ENCODE measurements around the gene PPP2R5C. TPM values are rescaled to one million over a fixed set of nuclear protein-coding genes. Genes with fewer than 3 reads are reported as not detected.

Gene PPP2R5C
- total and polyA plus RNA-seq, 2 of the 8 experiments (the other 6 are each of a cell fraction or from before 2014, with no cell fraction given) = 49.6 to 95.9 TPM

DNA sequence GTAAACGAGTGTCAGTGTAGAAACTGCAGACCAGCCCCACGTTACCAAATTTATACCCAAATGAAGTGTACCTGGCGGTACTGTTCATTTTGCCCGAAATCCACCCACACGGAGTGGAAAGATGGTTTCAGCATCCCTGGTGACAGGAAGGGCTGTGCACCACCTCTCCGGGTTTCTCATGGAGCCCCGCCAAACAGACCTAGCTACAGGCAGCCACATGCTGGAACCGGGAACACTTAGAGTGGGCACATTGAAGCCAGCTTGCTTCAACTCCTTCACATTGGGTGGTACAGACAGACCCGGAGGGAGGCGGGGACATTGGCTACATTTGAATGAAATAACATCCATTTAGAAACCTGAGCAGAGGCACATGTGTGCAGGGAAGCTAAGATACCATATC is 84.4 kb downstream of the PPP2R5C start:
- TF ChIP-seq CHD2 (IDR thresholded peaks at IDR 0.05; ENCODE audit: low read length) (no peak), RAD21 (IDR thresholded peaks at IDR 0.05 in 1 of 2, conservative IDR thresholded peaks at IDR 0.05 in 1 of 2; ENCODE audit: low read depth in 2 of 2, low read length in 2 of 2) (no peak), RXRA (IDR thresholded peaks at IDR 0.05; ENCODE audit: insufficient read depth, low read depth, low read length) (no peak)
- TF ChIP-seq, protein P1, sequence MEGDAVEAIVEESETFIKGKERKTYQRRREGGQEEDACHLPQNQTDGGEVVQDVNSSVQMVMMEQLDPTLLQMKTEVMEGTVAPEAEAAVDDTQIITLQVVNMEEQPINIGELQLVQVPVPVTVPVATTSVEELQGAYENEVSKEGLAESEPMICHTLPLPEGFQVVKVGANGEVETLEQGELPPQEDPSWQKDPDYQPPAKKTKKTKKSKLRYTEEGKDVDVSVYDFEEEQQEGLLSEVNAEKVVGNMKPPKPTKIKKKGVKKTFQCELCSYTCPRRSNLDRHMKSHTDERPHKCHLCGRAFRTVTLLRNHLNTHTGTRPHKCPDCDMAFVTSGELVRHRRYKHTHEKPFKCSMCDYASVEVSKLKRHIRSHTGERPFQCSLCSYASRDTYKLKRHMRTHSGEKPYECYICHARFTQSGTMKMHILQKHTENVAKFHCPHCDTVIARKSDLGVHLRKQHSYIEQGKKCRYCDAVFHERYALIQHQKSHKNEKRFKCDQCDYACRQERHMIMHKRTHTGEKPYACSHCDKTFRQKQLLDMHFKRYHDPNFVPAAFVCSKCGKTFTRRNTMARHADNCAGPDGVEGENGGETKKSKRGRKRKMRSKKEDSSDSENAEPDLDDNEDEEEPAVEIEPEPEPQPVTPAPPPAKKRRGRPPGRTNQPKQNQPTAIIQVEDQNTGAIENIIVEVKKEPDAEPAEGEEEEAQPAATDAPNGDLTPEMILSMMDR (IDR thresholded peaks at IDR 0.05; ENCODE audit: control extremely low read depth in 1 of 3, insufficient read depth in 1 of 3, low read depth in 1 of 3, low read length in 3 of 3) = no peak
- Histone ChIP-seq H3K4ac (replicated peaks; ENCODE audit: insufficient read length, low read depth, low read length) (no peak overlapping the region), H3K9me3 (ENCODE audit: insufficient read depth in 2 of 2, low read depth in 1 of 2, low read length in 1 of 2) (no peaks in the 10 kb centered on the region), H3K79me1 (ENCODE audit: low read depth, low read length) (peaks cover 10% of the 10 kb centered on the region), H2BK20ac (ENCODE audit: low read length) (no peak overlapping the region), H3K36me3 (ENCODE audit: control insufficient read depth in 2 of 4, insufficient read depth in 4 of 4, low read length in 3 of 4) (no peaks in the 10 kb centered on the region), H3K4me3 (ENCODE audit: extremely low read depth in 1 of 4, insufficient read depth in 2 of 4, low read depth in 3 of 4, low read length in 4 of 4) (0 out of 8 replicates have a peak overlapping the region, but pooled peaks of 1 of the 4 experiments have one; percentile 1), H2BK5ac (ENCODE audit: low read depth, low read length) (no peak overlapping the region), H4K8ac (ENCODE audit: extremely low read depth, insufficient read depth, low read length) (no peak overlapping the region; the same call in 1 of the 2 replicates), H2BK120ac (replicated peaks; ENCODE audit: low read depth, low read length) (no peak overlapping the region), H3K27me3 (replicated peaks in 1 of 4; ENCODE audit: control insufficient read depth in 3 of 4, extremely low read depth in 1 of 4, insufficient read depth in 3 of 4, low read length in 3 of 4) (no peaks in the 10 kb centered on the region), H3K23me2 (ENCODE audit: low read depth, low read length) (no peaks in the 10 kb centered on the region), H4K91ac (replicated peaks; ENCODE audit: insufficient read length, low read length) (no peak overlapping the region), H2AK5ac (ENCODE audit: low read depth, low read length) (no peak overlapping the region), H2BK15ac (ENCODE audit: low read length) (no peak overlapping the region), H3K23ac (ENCODE audit: insufficient read length) (no peak overlapping the region), H3K27ac (ENCODE audit: low read depth, low read length) (no peak overlapping the region), H2AFZ (ENCODE audit: low read length) (no peak overlapping the region), H2BK12ac (ENCODE audit: low read depth, low read length) (no peak overlapping the region), H3K56ac (replicated peaks; ENCODE audit: insufficient read length, low read depth, low read length) (no peak overlapping the region), H3K4me2 (ENCODE audit: insufficient read depth in 1 of 2, low read depth in 2 of 2, low read length in 2 of 2) (no peak overlapping the region), H4K20me1 (replicated peaks in 1 of 2; ENCODE audit: control insufficient read depth in 1 of 2, insufficient read depth in 2 of 2, low read length in 2 of 2) (peaks cover 2 to 25% of the 10 kb centered on the region in 2 experiments), H3K18ac (ENCODE audit: extremely low read depth, low read length) (no peak overlapping the region), H3K14ac (ENCODE audit: insufficient read length) (no peak overlapping the region), H3K79me2 (ENCODE audit: control insufficient read depth in 1 of 2, insufficient read depth in 2 of 2, low read length in 2 of 2) (peaks cover 0 to 17% of the 10 kb centered on the region in 2 experiments; a peak in 3 of 4 replicates), H3K4me1 (replicated peaks in 1 of 4; ENCODE audit: control insufficient read depth in 3 of 4, insufficient read depth in 4 of 4, low read length in 3 of 4) (peaks cover 0 to 7% (median 4%) of the 10 kb centered on the region in 4 experiments; a peak in 5 of 7 replicates), H4K5ac (ENCODE audit: insufficient read length, low read depth, low read length) (no peak overlapping the region), H3K9ac (replicated peaks in 1 of 4; ENCODE audit: extremely low read depth in 1 of 4, low read depth in 3 of 4, low read length in 3 of 4) (no peak overlapping the region)
- DNase-seq (ENCODE audit: low read depth in 1 of 2, low spot score in 2 of 2) = no peak
- no peak for FAIRE-seq
- 87% methylated on average over 10 of the region's 10 CpGs; no CpG with 5 or more reads in 1 of the 2 experiments for WGBS, 2 experiments (ENCODE audit: extremely low coverage in 1 of 2, insufficient coverage in 1 of 2, insufficient read length in 1 of 2, insufficient replicate concordance in 2 of 2, low coverage in 1 of 2, low lambda C conversion rate in 2 of 2, missing lambda C conversion rate in 1 of 2)
- CTCF ChIA-PET (ENCODE audit: partially characterized antibody) = interaction anchor here (0.7 to 3.2 kb wide), 11 partner anchors 11 to 83 kb away, joined by 3 to 24 read pairs (median 3); no protein-coding TSS in a partner anchor
- POLR2A ChIA-PET (ENCODE audit: partially characterized antibody) = no interaction called here
